ENCODE results near the gene FRG2C.
"Not testable (repeated sequence)": the region's sequence is repeated elsewhere in the genome, so short reads cannot be mapped to it uniquely, and the experiment has no call there.

Gene FRG2C

DNA sequence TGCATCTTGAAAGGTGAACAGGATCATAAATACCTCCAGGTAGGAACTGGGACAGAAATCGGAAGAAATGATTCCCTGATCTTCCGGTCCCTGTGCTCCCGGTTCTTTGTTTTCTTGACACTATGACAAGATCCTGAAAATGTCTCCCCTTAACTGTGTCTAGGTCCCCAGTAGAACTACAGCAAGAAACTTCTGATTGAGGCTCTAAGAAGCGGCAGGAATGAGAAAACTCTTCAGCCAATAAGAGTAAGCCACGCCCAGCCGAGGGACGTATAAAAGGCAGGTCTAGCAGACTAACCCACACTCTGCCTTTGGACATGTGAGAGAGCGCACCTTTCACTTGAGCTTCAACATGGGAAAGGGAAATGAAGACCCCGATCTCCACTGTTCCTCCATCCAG is at the start of gene FRG2C:
FRG2C (plus strand) TSS at position 301 of the 400 bp plus-strand sequence; CDS start at position 353, 52 bp downstream.
- H3K4me3 ChIP-seq (ENCODE audit: low read depth, low read length); in situ Hi-C loops (cut with HindIII; ENCODE audit: low pct_ligation_motif_present, low sequenced_read_pairs); H3K36me3 ChIP-seq (replicated peaks); H3K27me3 ChIP-seq (replicated peaks); DNase-seq; H3K27ac ChIP-seq: not testable (repeated sequence)

DNA sequence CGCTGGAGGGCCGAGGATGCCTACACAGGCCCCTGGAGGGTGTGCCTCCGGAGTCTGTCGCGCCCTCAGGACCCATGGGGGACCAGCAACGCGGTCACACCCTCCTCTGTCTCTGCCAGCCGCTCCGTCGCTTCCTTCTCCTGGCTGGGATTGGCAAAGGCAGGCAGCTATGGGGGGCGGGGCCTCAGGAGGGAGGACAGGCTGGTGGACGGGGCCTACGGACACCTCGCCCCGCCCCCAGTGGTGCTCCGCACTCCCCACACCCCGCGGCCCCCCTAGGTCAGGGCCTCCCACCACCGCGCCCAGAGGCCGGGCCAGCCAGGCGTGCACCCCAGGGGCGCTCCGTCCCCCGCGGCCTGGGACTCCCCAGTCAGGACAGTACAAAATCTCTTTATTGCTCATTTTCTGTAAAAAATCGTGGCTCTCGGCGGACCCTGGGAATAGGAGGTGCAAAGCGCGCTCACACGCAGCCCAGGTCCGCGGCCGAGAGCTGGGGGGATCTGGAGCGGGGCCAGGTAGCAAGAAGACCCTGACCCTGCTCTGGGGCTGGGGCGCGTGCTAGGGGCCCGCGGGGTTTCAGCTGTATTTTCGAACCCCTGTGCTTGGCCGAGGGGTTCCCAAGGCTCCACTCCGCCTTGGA is 45.3 kb upstream of the FRG2C start:
- peak overlapping the region; percentile 46 for H3K4me3 ChIP-seq (ENCODE audit: low read depth, low read length)
- peak; percentile 20 for DNase-seq
- in situ Hi-C loops (cut with HindIII; ENCODE audit: low pct_ligation_motif_present, low sequenced_read_pairs); H3K27me3 ChIP-seq (replicated peaks); H3K27ac ChIP-seq; H3K36me3 ChIP-seq (replicated peaks): not testable (repeated sequence)

DNA sequence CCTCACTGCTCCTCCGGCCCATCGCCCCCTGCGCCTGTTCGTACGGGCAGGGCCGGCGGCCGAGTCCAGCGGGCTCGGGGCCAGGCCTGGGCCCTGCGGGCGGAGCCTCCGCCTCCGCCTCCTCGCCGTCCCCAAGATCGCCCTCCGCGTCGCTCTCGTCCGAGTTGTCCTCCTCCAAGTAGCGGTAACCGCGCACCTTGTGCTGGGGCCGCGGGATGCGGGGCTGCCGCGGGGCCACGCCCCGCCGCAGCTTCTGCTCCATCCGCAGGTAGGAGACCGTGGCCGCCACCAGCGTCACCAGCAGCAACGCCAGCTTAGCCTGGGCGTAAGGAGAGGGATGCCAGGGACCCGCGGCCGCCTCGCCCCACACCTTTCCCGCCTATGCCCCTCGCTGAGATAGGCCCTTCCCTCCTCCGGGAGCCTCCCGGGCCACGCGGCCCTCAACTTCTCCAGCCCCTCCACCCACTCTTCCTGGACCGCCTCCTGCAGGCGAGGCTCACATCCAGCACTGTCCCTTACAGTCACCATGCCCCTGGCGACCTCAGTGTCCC is 44.6 kb upstream of the FRG2C start:
- H3K36me3 ChIP-seq (replicated peaks); in situ Hi-C loops (cut with HindIII; ENCODE audit: low pct_ligation_motif_present, low sequenced_read_pairs); H3K27ac ChIP-seq; DNase-seq; H3K27me3 ChIP-seq (replicated peaks): not testable (repeated sequence)
- peak overlapping the region; percentile 46 for H3K4me3 ChIP-seq (ENCODE audit: low read depth, low read length)

DNA sequence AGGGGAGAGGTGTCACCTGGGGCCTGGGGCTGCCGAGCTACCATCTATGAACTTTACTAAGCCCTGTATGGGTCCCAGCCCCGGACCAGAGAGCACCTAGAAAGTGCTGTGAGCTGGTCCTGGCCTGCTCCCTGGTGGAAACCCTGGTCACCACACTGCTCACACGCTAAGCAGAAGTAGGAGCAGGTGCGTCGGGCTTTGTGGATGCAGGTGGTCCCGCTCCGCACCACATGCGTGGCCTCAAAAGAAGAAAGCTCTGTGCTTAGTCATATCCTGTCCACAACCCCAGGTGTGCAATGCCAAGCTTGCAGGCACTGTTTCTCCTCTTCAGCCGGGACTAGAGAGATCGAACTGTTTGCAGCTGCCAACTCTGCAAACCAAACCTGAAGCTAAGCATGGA is 42.4 kb upstream of the FRG2C start:
- in situ Hi-C loops (cut with HindIII; ENCODE audit: low pct_ligation_motif_present, low sequenced_read_pairs); H3K27ac ChIP-seq; H3K27me3 ChIP-seq (replicated peaks); H3K4me3 ChIP-seq (ENCODE audit: low read depth, low read length); DNase-seq; H3K36me3 ChIP-seq (replicated peaks): not testable (repeated sequence)

DNA sequence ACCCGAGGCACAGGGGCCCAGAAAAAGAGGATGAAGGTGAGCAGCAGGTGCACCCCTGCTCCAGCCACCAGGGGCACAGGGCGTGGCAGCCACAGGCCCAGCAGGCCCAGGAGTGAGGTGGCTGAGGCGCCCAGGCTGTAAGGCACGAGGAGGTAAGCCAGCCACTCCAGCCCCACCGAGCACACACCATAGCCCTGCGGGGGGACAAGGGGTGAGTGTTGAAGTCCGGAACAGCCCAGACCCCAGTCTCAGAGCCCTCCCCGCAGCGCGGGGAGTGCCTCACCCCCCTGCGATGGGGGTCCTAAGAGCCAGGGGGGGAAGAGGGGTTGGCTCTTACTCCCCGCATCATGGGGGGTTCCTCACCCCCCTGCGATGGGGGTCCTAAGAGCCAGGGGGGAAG is 40.5 kb upstream of the FRG2C start:
- H3K36me3 ChIP-seq (replicated peaks); in situ Hi-C loops (cut with HindIII; ENCODE audit: low pct_ligation_motif_present, low sequenced_read_pairs); H3K27ac ChIP-seq; H3K27me3 ChIP-seq (replicated peaks); DNase-seq; H3K4me3 ChIP-seq (ENCODE audit: low read depth, low read length): not testable (repeated sequence)

DNA sequence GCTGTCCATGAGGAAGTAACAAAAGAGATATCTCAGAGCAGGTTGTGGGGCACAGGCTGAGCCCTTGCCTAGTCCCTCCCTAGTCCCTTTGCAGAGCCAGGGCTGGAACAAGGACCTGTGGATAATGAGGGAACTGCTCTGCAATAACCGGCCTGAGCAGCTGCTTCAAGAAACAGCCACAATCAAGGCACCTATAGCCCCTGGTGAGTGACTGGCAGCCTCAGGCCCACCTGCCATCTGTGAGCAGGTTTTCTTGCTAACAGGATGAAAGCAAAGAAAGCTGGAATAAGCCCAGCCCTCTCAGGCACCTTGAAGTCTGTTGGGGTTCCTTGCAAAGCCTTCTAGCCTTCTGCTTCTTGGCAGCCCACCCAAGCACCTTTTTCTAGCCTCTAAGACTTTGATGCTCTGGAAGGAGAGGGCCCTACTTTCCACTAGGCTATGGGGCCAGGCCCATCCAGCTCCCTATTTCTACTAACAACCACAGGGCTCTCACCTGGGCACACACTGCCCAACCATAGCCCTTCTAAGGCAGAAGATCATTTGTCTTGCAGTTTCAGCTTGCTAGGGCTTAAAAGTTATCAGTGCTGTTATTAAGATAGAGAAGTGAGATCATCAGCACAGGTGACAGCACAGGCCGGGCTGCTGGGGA is 33.1 kb upstream of the FRG2C start:
- H3K36me3 ChIP-seq (replicated peaks); in situ Hi-C loops (cut with HindIII; ENCODE audit: low pct_ligation_motif_present, low sequenced_read_pairs); H3K27ac ChIP-seq; DNase-seq; H3K27me3 ChIP-seq (replicated peaks); H3K4me3 ChIP-seq (ENCODE audit: low read depth, low read length): not testable (repeated sequence)

DNA sequence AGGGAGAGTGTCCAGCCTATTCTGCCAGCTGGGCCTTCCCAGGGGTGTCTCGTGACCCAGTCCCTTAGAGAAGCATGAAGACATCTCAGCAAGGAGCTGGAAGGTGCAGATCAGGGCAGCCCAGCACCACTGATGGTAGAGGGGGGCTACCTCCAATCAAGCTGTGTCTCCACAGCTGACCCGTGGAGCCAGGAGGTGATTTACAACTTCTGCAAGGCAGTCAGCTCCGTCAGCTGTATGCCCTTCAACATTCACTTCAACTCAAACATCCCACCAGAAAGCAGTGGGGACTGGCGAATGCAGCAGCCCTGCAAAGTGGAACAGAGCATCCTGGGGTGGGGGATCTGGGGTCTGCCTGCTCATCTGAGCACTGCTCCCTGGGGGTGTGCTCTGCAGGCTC is 32.6 kb upstream of the FRG2C start:
- Histone ChIP-seq H3K36me3 (replicated peaks) (no peaks in the 10 kb centered on the region), H3K27me3 (replicated peaks) (no peaks in the 10 kb centered on the region), H3K27ac (no peak overlapping the region), H3K4me3 (ENCODE audit: low read depth, low read length) (no peak overlapping the region)
- no peak for DNase-seq
- in situ Hi-C loops (cut with HindIII; ENCODE audit: low pct_ligation_motif_present, low sequenced_read_pairs), result no loop called here
- TF ChIP-seq, protein P1, sequence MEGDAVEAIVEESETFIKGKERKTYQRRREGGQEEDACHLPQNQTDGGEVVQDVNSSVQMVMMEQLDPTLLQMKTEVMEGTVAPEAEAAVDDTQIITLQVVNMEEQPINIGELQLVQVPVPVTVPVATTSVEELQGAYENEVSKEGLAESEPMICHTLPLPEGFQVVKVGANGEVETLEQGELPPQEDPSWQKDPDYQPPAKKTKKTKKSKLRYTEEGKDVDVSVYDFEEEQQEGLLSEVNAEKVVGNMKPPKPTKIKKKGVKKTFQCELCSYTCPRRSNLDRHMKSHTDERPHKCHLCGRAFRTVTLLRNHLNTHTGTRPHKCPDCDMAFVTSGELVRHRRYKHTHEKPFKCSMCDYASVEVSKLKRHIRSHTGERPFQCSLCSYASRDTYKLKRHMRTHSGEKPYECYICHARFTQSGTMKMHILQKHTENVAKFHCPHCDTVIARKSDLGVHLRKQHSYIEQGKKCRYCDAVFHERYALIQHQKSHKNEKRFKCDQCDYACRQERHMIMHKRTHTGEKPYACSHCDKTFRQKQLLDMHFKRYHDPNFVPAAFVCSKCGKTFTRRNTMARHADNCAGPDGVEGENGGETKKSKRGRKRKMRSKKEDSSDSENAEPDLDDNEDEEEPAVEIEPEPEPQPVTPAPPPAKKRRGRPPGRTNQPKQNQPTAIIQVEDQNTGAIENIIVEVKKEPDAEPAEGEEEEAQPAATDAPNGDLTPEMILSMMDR (IDR thresholded peaks at IDR 0.05; ENCODE audit: low read depth, low read length, missing control alignments), result no peak

DNA sequence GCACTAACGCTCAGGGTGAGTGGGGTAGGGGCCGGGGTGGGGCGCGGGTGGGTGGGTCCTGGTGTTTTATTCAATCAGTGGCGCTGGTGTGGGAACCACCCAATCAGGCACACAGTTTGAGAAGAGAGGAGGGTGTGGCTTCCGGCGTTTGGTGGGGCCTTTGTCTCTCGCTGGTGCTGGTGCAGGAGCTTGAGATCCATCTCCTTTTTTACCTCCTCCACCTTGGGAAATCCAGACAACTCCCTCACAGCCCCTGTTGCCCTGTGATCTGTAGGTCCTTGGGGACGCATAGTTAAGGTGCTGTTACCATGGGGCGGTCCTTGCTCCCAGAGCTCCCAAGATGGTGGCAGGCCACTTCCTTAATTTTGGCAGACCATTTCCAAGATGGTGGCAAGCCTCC is 25.2 kb upstream of the FRG2C start:
- H3K27ac ChIP-seq; DNase-seq; in situ Hi-C loops (cut with HindIII; ENCODE audit: low pct_ligation_motif_present, low sequenced_read_pairs); H3K4me3 ChIP-seq (ENCODE audit: low read depth, low read length); H3K36me3 ChIP-seq (replicated peaks); H3K27me3 ChIP-seq (replicated peaks): not testable (repeated sequence)

DNA sequence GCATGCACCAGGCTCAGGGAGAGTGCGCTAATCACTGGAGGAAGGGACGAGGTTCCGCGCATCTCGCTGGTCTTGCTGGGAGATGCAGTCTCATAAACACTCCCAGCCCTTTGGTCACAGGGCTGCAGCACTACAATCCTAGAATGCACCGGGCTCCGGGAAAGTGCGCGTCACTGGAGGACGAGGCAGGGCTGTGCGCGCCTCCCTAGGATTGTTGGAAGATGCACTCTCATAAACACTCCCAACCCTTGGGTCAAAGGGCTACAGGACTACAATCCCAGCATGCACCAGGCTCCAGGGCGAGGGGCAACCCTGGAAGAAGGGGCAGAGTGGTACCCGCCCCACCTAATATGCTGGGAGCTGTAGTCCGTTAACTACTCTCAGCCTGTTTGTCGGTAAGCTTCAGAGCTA is 23.0 kb upstream of the FRG2C start:
- H3K27ac ChIP-seq; H3K36me3 ChIP-seq (replicated peaks); H3K27me3 ChIP-seq (replicated peaks); in situ Hi-C loops (cut with HindIII; ENCODE audit: low pct_ligation_motif_present, low sequenced_read_pairs): not testable (repeated sequence)
- peak; percentile 92 for DNase-seq
- peak overlapping the region; percentile 66 for H3K4me3 ChIP-seq (ENCODE audit: low read depth, low read length)

Data from brain microvascular endothelial cell (primary cell).